Stimulated activated CD4-positive, alpha-beta T cell treated with anti-CD3 and anti-CD28 coated beads, Interleukin-12 subunit alpha, Interleukin-12 subunit beta, amount 100 ng/mL, for 24 hours (primary cell): ENCODE data around the gene PTAR1.

Source experiments
- DNase-seq, 2 experiments: peaks; one replicate each; pipeline ENCODE4 v3.0.0-alpha.2; 2020; ENCODE audit warnings: low read depth in 2 of 2

The PTAR1 gene

GRCh38 chr9:69674112-69674685 lies 85.6 kb downstream of the PTAR1 start:
- no peak for DNase-seq

- DNase-seq: no peak
Measured at GRCh38 chr9:69673311-69673640, 86.5 kb downstream of the PTAR1 start.

- DNase-seq: peak; percentile 45 to 69
Measured at GRCh38 chr9:69672596-69673310, 87.1 kb downstream of the PTAR1 start.

GRCh38 chr9:69671879-69672595 lies 87.8 kb downstream of the PTAR1 start, which contains the start of gene APBA1:
Gene APBA1, minus strand, starts transcription at chr9:69672371.
- peak; percentile 2 to 21 for DNase-seq

- no peak for DNase-seq
Measured at GRCh38 chr9:69671311-69671878, 88.4 kb downstream of the PTAR1 start.

GRCh38 chr9:69667306-69667705 lies 92.5 kb downstream of the PTAR1 start:
- no peak for DNase-seq

- no peak for DNase-seq
Measured at GRCh38 chr9:69660304-69660703, 99.5 kb downstream of the PTAR1 start.
